ENCODE measurements around the gene DDX39A. TPM values are rescaled to one million over a fixed set of nuclear protein-coding genes. Genes with fewer than 3 reads are reported as not detected.

Gene DDX39A
- total RNA-seq, 1 donor from 2014 or later, result 81.8 TPM

DNA sequence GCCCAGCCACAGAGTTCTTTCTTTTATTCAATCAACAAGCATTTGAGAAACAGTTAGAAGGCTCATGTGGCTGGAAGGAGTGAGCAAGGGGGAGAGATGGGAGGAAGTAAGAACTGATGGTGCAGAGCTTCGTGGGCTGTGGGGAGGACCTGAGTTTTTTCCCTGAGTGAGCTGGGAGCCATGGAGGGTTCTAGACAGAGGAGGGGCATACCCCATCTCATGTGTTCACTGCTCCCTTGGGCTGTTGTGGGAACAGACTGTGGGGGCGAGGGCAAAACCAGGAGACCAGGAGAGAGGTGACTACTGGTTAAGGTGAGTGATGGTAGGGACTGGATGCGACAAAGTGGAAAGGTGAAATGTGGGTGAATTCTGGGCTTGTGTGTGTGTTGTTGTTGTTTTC, 11.6 kb upstream of the DDX39A start:
- H3K27ac ChIP-seq, result no peak overlapping the region
- DNase-seq (ENCODE audit: extremely low spot score in 2 of 2), result no peak
- peaks cover 32% of the 10 kb centered on the region for H3K4me1 ChIP-seq
- no peak for TF ChIP-seq POLR2A (IDR thresholded peaks at IDR 0.05)
- TF ChIP-seq CTCF (IDR thresholded peaks at IDR 0.05), result no peak
- no peak for TF ChIP-seq POLR2AphosphoS5 (IDR thresholded peaks at IDR 0.05; ENCODE audit: insufficient read depth in 1 of 2, low read depth in 1 of 2)
- intact Hi-C loops (cut with DNase I), result no loop called here
- no peak overlapping the region for H3K4me3 ChIP-seq
- no peaks in the 10 kb centered on the region for H3K9me3 ChIP-seq
- no peaks in the 10 kb centered on the region for H3K27me3 ChIP-seq
- no peaks in the 10 kb centered on the region for H3K36me3 ChIP-seq

GRCh38 chr19:14428882-14429416, 9.8 kb upstream of the DDX39A start:
- Histone ChIP-seq H3K4me1 (peaks cover 16% of the 10 kb centered on the region), H3K27ac (no peak overlapping the region), H3K36me3 (no peaks in the 10 kb centered on the region), H3K4me3 (no peak overlapping the region), H3K9me3 (no peaks in the 10 kb centered on the region), H3K27me3 (no peaks in the 10 kb centered on the region)
- intact Hi-C loops (cut with DNase I), result no loop called here
- TF ChIP-seq POLR2A (IDR thresholded peaks at IDR 0.05), result no peak
- DNase-seq (ENCODE audit: extremely low spot score in 2 of 2), result no peak

GRCh38 chr19:14427461-14427860, 8.3 kb upstream of the DDX39A start:
- H3K36me3 ChIP-seq, result no peaks in the 10 kb centered on the region
- H3K27ac ChIP-seq, result no peak overlapping the region
- no peaks in the 10 kb centered on the region for H3K27me3 ChIP-seq
- H3K9me3 ChIP-seq, result no peaks in the 10 kb centered on the region
- H3K4me1 ChIP-seq, result peaks cover 7% of the 10 kb centered on the region
- TF ChIP-seq CTCF (IDR thresholded peaks at IDR 0.05) (no peak), POLR2A (IDR thresholded peaks at IDR 0.05) (no peak), POLR2AphosphoS5 (IDR thresholded peaks at IDR 0.05; ENCODE audit: insufficient read depth in 1 of 2, low read depth in 1 of 2) (no peak)
- H3K4me3 ChIP-seq, result no peak overlapping the region
- intact Hi-C loops (cut with DNase I), result no loop called here
- DNase-seq (ENCODE audit: extremely low spot score in 2 of 2), result no peak

DNA sequence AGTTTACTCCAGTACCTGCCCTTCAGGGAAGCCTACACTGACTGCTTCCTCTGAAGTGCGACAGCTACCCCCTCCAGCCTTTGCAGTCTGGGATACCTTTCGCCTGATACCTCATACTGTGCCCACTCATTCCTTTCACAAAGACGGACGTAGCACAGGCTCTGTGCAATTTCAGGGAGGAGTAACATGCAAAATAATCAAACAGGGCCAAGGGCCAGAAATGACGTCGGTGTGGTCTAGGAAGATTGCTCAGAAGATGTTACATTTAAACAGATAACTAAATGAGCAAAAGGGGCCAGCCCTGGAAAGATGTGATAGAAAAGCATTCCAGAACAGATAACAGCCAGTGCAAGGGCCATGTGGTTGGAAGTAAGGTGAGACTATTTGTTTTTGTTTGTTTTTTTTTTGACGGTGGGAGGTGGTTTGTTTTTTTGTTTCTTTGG, 6.6 kb upstream of the DDX39A start:
- no peak overlapping the region for H3K4me3 ChIP-seq
- intact Hi-C loops (cut with DNase I), result no loop called here
- no peaks in the 10 kb centered on the region for H3K9me3 ChIP-seq
- no peak overlapping the region for H3K27ac ChIP-seq
- no peak for TF ChIP-seq POLR2AphosphoS5 (IDR thresholded peaks at IDR 0.05; ENCODE audit: insufficient read depth in 1 of 2, low read depth in 1 of 2)
- no peak for TF ChIP-seq CTCF (IDR thresholded peaks at IDR 0.05)
- no peak for TF ChIP-seq POLR2A (IDR thresholded peaks at IDR 0.05)
- no peaks in the 10 kb centered on the region for H3K36me3 ChIP-seq
- H3K27me3 ChIP-seq, result no peaks in the 10 kb centered on the region
- H3K4me1 ChIP-seq, result no peaks in the 10 kb centered on the region
- no peak for DNase-seq (ENCODE audit: extremely low spot score in 2 of 2)

- TF ChIP-seq CTCF (IDR thresholded peaks at IDR 0.05) (no peak), POLR2A (IDR thresholded peaks at IDR 0.05) (no peak), POLR2AphosphoS5 (IDR thresholded peaks at IDR 0.05; ENCODE audit: insufficient read depth in 1 of 2, low read depth in 1 of 2) (no peak)
- DNase-seq (ENCODE audit: extremely low spot score in 2 of 2), result no peak
- H3K4me1 ChIP-seq, result peaks cover 47% of the 10 kb centered on the region
- H3K4me3 ChIP-seq, result peak overlapping the region; percentile 71 to 79
- peak overlapping the region; percentile 97 for H3K27ac ChIP-seq
- H3K9me3 ChIP-seq, result no peaks in the 10 kb centered on the region
- no peaks in the 10 kb centered on the region for H3K27me3 ChIP-seq
- H3K36me3 ChIP-seq, result no peaks in the 10 kb centered on the region
- intact Hi-C loops (cut with DNase I), result loop anchor here (10.0 kb wide), 1 partner anchor 214 kb away; the partner anchor contains the start of gene ADGRL1
These were observed 360 bp downstream of the DDX39A start for GRCh38 chr19:14418856-14419105.

All from vagina (tissue), 2 donors.